Renal cortex interstitium (tissue), 11 donors: ENCODE measurements around the gene TMED6. TPM values are rescaled to one million over a fixed set of nuclear protein-coding genes. Genes with fewer than 3 reads are reported as not detected.
A peak's percentile ranks its signal among the peaks of the same experiment; 100 is the strongest.
"Not testable (repeated sequence)": the region's sequence is repeated elsewhere in the genome, so short reads cannot be mapped to it uniquely, and the experiment has no call there.

ENCODE experiments used
- DNase-seq, 11 donors: peaks; one replicate each; pipeline ENCODE4 v3.0.0-alpha.2; 2013; ENCODE audit warnings: low read depth in 9 of 11, low spot score in 4 of 11; ENCODE audit errors: extremely low read depth in 1 of 11
- polyA plus RNA-seq, 3 donors: library from polyadenylated mRNA; unstranded; fragments of 120-200 nt; gene quantifications; one replicate each; pipeline ENCODE4 v1.2.1, GENCODE V29; 2013; ENCODE audit not compliant: insufficient read length in 3 of 3

Gene TMED6
- polyA plus RNA-seq, 3 donors = 2.7 to 3.9 (median 3.0) TPM

DNA sequence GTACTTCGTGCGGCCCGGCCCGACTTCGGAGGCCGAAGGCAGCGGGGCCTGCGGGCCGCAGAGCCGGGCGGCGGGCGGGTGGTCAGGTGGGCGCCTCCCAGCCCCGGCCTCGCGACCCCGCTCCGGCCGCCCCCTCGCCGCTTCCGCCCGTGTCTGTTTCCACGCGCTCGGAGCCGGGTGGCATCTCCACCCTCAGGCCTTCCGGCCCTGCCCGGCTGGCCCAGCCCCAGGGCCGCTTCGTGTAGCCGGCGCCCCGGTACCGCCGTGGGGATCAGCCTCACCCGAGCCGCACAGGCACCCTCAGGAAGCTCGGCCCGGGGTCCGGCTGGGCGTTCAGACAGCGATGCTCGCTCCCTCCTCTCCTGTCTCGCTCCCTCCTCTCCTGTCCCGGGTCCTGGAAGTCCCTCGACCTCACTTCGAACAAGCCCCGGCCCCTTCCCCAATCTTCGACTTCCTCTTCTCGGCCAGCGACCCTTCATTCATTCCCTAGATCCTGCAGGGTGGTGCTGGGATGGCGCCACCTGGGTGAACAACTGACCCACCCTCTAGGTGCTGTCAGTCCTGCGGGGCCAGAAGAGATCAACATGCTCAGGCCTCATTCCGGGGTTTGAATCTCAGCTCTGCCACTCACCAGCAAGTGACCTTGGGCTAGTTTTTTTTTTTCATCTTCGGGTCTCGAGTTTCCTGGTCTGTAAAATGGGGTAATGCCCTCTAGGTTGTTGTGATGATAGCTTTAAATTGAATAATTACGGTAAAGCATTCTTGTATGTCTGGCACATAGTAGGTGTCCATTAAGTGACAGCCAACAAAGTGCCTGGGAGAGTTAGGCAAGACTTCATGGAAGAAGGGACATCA lies 39.8 kb downstream of the TMED6 start:
- DNase-seq = peak in 2 of 11 donors; percentile 10 to 22

DNA sequence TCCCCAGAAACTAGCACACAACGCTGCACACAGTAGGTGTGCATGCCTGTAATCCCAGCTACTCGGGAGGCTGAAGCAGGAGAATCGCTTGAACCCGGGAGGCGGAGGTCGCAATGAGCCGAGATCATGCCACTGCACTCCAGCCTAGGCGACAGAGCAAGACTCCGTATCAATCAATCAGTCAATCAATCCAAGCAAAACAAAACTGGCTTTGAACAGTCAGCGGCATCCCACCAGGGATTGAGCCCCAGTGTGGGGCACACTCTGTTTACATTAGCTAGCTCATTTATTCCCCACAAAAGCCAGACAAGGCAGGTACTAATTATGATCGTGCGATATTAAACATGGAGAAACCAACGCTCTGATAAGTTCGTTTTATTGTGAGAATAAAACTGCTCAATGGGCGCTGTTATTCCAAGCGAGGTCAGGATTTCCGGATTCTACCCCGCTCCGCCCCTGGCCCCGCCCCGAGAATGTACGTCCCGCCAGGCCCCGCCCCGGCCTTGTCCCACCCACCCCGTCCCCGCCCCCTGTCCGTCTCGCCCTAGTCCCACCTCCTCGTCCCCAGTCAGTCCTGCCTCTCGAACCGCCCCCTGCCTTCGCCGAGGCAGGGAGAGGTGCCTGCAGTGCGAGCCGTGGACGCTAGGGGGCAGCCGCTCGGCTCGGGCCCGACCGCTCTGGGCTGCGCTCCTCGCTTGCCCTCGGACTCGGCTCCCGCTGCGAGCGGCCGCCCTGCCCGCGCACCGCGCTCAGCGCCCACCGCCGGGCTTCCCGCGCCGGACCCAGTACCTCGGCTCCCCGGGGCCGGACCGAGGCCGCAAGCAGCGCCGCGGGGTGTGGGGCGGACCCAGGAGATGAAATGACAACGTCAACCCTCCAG lies 40.7 kb downstream of the TMED6 start, which contains the start of gene VPS4A:
TSS of gene VPS4A (plus strand) at position 698 of the 880 bp plus-strand sequence. CDS start at position 860, 162 bp downstream.
- peak; percentile 89 to 97 (median 92) for DNase-seq

DNA sequence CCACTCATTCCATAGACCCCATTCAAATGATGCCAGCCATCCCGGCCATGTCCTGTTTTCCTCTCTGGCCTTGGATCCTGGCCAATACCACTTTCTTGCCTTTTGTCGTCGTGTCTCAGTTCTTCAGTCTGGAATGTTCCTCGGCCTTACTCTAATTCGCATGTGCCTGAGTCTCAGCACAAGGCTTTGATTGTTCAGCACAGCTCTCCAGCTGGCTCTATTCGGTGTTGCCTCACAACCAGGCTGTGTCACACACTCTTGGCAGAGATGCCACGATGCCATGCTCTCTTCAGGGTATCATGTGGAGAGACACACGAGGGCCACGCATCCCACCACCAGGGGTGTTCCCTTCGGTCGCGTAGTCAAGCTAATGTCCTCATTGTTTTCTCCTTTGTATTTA lies 42.3 kb downstream of the TMED6 start:
- no peak for DNase-seq

DNA sequence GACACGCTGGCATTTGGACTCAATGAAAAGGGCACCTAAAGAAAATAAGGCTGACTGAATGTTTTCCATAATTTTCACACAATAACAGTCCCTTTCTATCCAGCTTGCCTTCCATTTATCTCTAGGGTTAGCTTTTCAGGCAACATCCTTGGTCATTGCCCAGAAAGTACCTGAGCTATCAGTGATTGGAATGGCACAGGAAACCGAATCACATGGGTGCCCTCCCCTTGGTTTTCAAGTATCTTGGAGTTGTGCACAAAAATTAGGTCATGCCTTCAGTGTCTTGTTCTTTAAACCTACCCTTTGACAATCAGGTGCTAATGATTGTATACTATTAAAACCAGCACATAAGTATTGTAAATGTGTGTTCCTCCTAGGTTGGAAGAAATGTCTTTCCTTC lies 43.7 kb downstream of the TMED6 start:
- DNase-seq = no peak

DNA sequence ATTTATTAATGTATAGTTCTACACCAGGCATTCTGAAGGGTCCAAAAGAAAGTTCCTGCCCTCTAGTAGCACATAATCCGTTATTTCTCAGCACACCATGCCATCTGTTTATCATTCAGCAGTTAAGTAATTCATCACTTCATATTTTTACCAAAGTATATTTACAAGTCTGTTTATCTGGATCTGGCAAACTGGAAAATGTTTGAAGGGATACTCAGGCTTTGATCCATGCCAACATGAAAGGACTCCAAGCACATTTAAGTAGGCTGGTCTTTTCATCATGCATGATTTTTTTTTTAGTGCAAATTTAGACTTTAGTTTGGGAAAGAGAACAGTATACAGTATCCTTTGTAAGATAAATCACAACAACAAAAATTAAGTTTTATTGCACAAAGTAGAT lies 44.5 kb downstream of the TMED6 start:
- no peak for DNase-seq

DNA sequence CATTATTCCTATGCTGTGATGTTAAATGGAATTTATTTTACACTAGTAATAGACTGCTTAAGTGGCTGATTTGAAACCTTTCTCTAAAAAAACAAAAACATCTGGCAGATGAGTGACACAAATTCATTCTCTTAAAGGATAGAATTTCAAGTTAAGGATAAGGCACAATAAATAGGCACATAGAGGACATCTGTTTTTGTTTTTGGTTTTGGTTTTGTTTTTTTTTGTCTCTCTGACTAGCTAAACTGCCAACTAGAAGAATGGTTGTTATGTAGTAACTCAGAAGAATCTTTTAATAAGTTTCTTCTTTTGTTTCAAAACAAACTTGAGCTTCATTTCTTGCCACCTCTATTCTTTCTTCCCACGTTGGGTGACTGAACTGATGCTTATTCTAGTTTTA lies 45.6 kb downstream of the TMED6 start:
- DNase-seq = no peak

DNA sequence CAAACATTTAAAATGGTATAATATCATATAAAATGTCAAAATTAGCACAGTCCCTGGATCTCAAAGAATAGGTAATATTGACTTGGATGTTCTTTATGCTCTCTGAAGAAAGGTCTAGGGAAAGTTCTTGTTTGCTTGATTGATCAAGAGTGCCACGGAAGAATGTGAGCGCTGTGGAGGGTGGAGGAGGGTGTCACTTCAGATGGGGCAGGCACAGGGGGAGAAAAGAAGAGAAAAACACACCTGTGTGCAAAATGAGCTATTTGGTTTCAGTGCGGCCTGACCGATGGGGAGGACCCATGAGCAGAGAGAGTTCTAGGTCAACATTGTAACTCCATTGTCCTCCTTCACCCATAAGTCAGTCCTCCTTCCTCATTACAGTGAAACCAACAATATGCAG lies 49.3 kb downstream of the TMED6 start:
- no peak for DNase-seq

DNA sequence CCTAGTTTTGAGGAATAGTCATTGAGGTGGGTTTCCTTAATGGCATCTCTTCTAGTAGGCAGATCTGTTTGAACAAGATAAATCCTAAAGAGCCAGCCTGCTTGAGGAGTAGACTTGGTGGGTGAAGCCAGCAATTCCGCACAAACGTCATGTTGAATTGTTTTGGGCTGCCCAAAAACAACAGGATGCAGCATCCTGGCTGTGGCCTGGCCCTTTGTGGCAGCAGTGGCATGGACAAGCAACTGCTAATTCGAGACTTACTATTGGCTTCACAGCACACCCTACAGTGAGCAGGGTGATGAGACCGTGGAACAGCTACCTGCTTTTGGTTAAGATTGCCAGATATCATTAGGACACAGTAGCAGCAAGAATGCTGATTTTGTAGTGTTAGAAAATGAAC lies 49.7 kb downstream of the TMED6 start:
- DNase-seq = no peak

DNA sequence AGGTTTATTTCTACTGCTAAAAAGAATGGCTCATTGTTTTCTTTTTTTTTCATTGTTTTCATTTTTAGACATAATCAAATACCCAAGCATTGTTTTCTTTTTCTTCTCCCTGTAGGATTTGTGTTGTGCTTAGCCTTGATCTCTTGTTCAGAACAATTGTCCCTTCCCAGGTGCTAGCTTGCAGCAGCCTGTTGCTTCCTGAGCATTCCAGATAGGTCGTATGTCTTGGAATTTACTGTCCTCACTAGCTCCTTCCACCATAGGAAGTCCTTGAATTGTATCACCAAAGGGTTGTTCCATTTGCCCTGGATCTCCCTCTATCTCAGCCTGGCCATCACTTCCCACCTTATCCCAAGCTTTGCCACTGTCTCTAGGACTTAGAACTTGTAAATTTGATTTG lies 50.4 kb downstream of the TMED6 start:
- no peak for DNase-seq

DNA sequence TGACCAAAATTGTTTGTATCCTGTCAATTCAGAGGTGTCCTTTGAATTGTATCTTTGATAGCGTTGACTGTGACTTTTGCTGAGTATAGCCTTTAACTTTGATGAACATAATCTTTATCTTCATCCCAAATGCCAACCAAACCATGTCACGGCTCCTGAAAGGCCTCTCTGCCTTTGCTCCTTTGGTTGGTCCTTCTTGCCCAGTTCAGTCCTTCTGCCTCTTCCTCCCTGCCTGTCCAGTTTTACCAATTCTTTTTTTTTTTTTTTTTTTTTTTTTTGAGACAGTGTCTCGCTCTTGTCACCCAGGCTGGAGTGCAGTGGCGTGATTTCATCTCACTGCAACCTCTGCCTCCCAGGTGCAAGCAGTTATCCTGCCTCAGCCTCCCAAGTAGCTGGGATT lies 53.3 kb downstream of the TMED6 start:
- DNase-seq = no peak

DNA sequence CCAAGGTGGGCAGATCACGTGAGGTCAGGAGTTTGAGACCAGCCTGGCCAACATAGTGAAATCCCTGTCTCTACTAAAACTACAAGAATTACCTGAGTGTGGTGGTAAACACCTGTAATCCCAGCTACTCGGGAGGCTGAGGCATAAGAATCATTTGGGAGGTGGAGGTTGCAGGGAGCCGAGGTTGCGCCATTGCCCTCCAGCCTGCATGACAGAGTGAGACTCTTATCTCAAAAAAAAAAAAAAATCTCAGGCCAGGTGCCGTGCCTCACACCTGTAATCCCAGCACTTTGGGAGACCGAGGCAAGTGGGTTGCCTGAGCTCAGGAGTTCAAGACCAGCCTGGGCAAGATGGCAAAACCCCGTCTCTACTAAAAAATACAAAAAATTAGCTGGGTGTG lies 54.8 kb downstream of the TMED6 start:
- DNase-seq = not testable (repeated sequence)

DNA sequence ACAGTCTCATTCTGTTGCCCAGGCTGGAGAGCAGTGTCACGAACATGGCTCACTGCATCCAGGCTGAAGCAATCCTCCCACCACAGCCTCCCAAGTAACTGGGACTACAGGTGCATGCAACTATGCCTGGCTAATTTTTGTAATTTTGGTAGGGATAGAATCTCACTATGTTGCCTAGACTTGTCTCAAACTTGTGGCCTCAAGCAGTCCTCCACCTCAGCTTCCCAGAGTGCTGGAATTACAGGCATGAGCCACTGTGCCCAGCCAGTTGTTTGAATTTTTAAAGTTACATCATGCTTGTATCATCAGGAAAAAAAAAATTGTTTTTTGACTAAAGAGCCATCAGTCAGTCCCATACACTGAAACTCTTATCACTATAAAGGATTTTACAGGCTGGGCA lies 57.5 kb downstream of the TMED6 start:
- DNase-seq = no peak

DNA sequence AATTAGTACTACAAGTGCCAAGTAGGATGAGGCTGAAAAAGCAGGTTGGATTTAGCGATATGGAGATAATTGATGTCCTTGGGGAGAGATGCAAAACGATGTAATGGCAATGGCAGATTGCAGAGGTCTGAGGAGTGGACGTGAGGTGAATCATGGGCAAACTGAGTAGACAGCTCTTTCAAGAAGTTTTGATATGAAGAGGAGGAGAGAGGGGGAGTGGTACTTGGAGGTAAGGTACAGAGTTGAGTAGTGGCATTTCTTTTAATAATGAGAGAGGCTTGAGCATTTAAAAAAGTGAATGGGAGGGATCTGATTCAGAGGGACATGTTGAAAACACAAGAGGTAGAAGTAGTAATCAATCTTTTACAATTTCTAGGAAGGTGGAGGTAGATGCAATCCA lies 58.2 kb downstream of the TMED6 start:
- DNase-seq = no peak

Other genes with a start within 250 kb of the TMED6 start
- 1 to 10 TPM; 2.9 to 4.1 (median 3.1) TPM for gene HAS3, start 246.1 kb downstream of the TMED6 start, polyA plus RNA-seq
- 100 to 1,000 TPM; 143 to 177 (median 160) TPM for gene CHTF8, start 219.2 kb downstream of the TMED6 start, polyA plus RNA-seq
- 10 to 100 TPM; 57.3 to 69.2 (median 59.6) TPM for gene UTP4, start 219.1 kb downstream of the TMED6 start, polyA plus RNA-seq
- 10 to 100 TPM; 11.5 to 13.2 (median 12.9) TPM for gene SNTB2, start 164.6 kb downstream of the TMED6 start, polyA plus RNA-seq
- 10 to 100 TPM; 43.1 to 52.5 (median 47.6) TPM for gene VPS4A, start 40.4 kb downstream of the TMED6 start, polyA plus RNA-seq
- gene PDF, start 21.2 kb downstream of the TMED6 start, polyA plus RNA-seq = 1 to 10 TPM; 3.6 to 7.6 (median 5.6) TPM
- 10 to 100 TPM; 31.8 to 35.8 (median 32.8) TPM for gene COG8, start 12.2 kb downstream of the TMED6 start, polyA plus RNA-seq
- 10 to 100 TPM; 29.5 to 39.7 (median 33.1) TPM for gene NIP7, start 12.0 kb downstream of the TMED6 start, polyA plus RNA-seq
- 10 to 100 TPM; 43.3 to 47.6 (median 44.9) TPM for gene TERF2, start 34.2 kb upstream of the TMED6 start, polyA plus RNA-seq
- gene CYB5B, start 72.8 kb upstream of the TMED6 start, polyA plus RNA-seq = 100 to 1,000 TPM; 132 to 150 (median 141) TPM
- gene NFAT5, start 214.2 kb upstream of the TMED6 start, polyA plus RNA-seq = 10 to 100 TPM; 36.5 to 64.6 (median 42.7) TPM